Neuronal stem cell (in vitro differentiated cells): Measurements from ENCODE around the gene GLIS2.
A peak's percentile ranks its signal among the peaks of the same experiment; 100 is the strongest.

Experiments used
- DNase-seq: peaks from one replicate; pipeline ENCODE4 v3.0.0-alpha.2; 2013; ENCODE audit warnings: low spot score
- H2AFZ ChIP-seq: one replicate; pipeline ENCODE4 v1.6.1; 2013; ENCODE audit warnings: mild to moderate bottlenecking, low read length, inconsistent platforms
- H2AK5ac ChIP-seq: 2 replicates; pipeline ENCODE4 v1.6.1; 2013; ENCODE audit warnings: low read depth, mild to moderate bottlenecking, inconsistent platforms, low read length, moderate library complexity, mixed read lengths
- H2BK120ac ChIP-seq: 2 replicates; pipeline ENCODE4 v1.6.1; 2013; ENCODE audit warnings: low read depth, mild to moderate bottlenecking, inconsistent platforms, low read length, moderate library complexity, mixed read lengths
- H2BK12ac ChIP-seq: one replicate; pipeline ENCODE4 v1.6.1; 2013; ENCODE audit warnings: low read length, inconsistent platforms
- H2BK15ac ChIP-seq: 2 replicates; pipeline ENCODE4 v1.6.1; 2013; ENCODE audit warnings: mild to moderate bottlenecking, low read length, inconsistent platforms, mixed read lengths
- H2BK5ac ChIP-seq: one replicate; pipeline ENCODE4 v1.6.1; 2013; ENCODE audit warnings: inconsistent platforms, mild to moderate bottlenecking, low read length, moderate library complexity
- H3K14ac ChIP-seq: one replicate; pipeline ENCODE4 v1.6.1; 2013; ENCODE audit warnings: low read length, inconsistent platforms
- H3K18ac ChIP-seq: 2 replicates; pipeline ENCODE4 v1.6.1; 2013; ENCODE audit warnings: low read length, inconsistent platforms
- H3K23ac ChIP-seq: 2 replicates; pipeline ENCODE4 v1.6.1; 2013; ENCODE audit warnings: low read depth, mild to moderate bottlenecking, mixed read lengths, low read length, inconsistent platforms; ENCODE audit not compliant: poor library complexity
- H3K27ac ChIP-seq: replicated peaks from 3 replicates; pipeline ENCODE4 v1.5.1; 2013; ENCODE audit warnings: low read length, inconsistent platforms
- H3K27me3 ChIP-seq, 3 experiments: 2 replicates each; pipeline ENCODE4 v1.6.1; 2013; ENCODE audit warnings: low read length in 3 of 3, mild to moderate bottlenecking in 2 of 3, inconsistent platforms in 1 of 3, low read depth in 1 of 3, mixed read lengths in 1 of 3, moderate library complexity in 1 of 3; ENCODE audit not compliant: control insufficient read depth in 3 of 3, insufficient read depth in 3 of 3
- H3K36me3 ChIP-seq, 2 donors: replicated peaks in 1 of 2; 2 replicates each; pipeline ENCODE4 v1.6.1; 2013; ENCODE audit warnings: low read length in 2 of 2; ENCODE audit not compliant: control insufficient read depth in 2 of 2, insufficient read depth in 2 of 2
- H3K4ac ChIP-seq: 2 replicates; pipeline ENCODE4 v1.6.1; 2013; ENCODE audit warnings: inconsistent platforms, mild to moderate bottlenecking, low read length, moderate library complexity
- H3K4me1 ChIP-seq, 2 donors: 1 replicate in 1 of 2; 2 replicates in 1 of 2; pipeline ENCODE4 v1.6.1; 2013; ENCODE audit warnings: low read length in 2 of 2, low read depth in 1 of 2; ENCODE audit not compliant: control insufficient read depth in 2 of 2, insufficient read depth in 1 of 2
- H3K4me2 ChIP-seq: one replicate; pipeline ENCODE4 v1.6.1; 2013; ENCODE audit warnings: mild to moderate bottlenecking, low read length, inconsistent platforms; ENCODE audit not compliant: insufficient read depth, poor library complexity, severe bottlenecking
- H3K4me3 ChIP-seq, 2 donors: 2 replicates each; pipeline ENCODE4 v1.5.1; 2013; ENCODE audit warnings: low read length in 2 of 2, mild to moderate bottlenecking in 2 of 2, inconsistent platforms in 1 of 2, moderate library complexity in 1 of 2
- H3K79me1 ChIP-seq: one replicate; pipeline ENCODE4 v1.6.1; 2013; ENCODE audit warnings: low read depth, mild to moderate bottlenecking, inconsistent platforms, low read length, moderate library complexity
- H3K9ac ChIP-seq: one replicate; pipeline ENCODE4 v1.6.1; 2013; ENCODE audit warnings: mild to moderate bottlenecking, low read depth, low read length, inconsistent platforms; ENCODE audit not compliant: poor library complexity
- H3K9me3 ChIP-seq, 2 donors: replicated peaks in 1 of 2; 2 replicates each; pipeline versions ENCODE3 to v1.6.1; 2013; ENCODE audit warnings: low read length in 2 of 2, mild to moderate bottlenecking in 2 of 2, inconsistent platforms in 1 of 2, low read depth in 1 of 2, mixed read lengths in 1 of 2, moderate library complexity in 1 of 2; ENCODE audit not compliant: control insufficient read depth in 2 of 2, insufficient read depth in 1 of 2
- H4K8ac ChIP-seq: one replicate; pipeline ENCODE4 v1.6.1; 2013; ENCODE audit warnings: low read depth, mild to moderate bottlenecking, inconsistent platforms, low read length, moderate library complexity
- H4K91ac ChIP-seq: one replicate; pipeline ENCODE4 v1.6.1; 2013; ENCODE audit warnings: low read length, low read depth, mild to moderate bottlenecking, inconsistent platforms; ENCODE audit not compliant: poor library complexity
- WGBS, 2 donors: extraction: QIAGEN DNeasy Blood & Tissue Kit; methylation state at CpG; one replicate each; pipeline ENCODE4 v1.1.7; 2013; ENCODE audit warnings: missing lambda C conversion rate in 2 of 2, mixed read lengths in 1 of 2; ENCODE audit not compliant: insufficient read length in 2 of 2, insufficient replicate concordance in 1 of 2; ENCODE audit errors: extremely low coverage in 2 of 2; 5-methylcytosine and 5-hydroxymethylcytosine counted together

The GLIS2 gene

DNA sequence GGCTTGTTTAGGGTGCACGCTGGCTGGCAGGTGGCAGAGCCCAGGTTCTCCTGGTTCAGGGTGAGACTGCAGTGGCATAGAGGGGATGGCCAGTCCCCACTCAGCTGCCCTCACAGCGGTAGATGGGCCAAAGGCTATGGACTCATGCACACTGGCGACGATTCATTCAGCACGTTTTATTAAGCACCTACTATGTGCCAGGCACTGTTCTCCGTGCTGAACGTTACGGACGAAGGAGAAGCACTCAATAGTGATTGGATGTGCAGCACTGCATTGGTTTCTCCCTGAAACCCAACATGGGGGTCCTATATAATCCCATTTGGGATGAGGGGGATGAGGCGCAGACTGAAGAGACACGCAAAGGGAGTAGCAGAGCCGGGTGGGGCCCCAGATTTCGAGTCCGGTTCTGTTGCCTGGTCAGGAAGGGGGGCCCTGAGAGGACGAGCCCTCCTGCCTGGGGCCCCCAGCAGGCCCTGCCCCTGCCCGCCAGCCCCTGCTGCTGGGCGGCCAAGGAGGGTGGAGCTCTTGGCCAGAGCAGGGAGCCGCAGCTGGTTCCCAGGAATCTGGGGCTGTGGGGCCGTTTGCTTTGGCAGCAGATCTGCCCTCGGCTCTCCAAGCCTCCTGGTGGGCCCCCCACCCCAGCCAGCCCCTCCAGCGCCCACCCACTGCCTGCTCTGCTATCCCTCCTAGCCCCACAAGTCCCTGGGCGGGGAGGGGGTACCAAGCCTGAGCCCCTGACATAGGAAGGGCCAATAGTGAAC lies 8.8 kb downstream of the GLIS2 start:
- no peak overlapping the region for H3K4me2 ChIP-seq

DNA sequence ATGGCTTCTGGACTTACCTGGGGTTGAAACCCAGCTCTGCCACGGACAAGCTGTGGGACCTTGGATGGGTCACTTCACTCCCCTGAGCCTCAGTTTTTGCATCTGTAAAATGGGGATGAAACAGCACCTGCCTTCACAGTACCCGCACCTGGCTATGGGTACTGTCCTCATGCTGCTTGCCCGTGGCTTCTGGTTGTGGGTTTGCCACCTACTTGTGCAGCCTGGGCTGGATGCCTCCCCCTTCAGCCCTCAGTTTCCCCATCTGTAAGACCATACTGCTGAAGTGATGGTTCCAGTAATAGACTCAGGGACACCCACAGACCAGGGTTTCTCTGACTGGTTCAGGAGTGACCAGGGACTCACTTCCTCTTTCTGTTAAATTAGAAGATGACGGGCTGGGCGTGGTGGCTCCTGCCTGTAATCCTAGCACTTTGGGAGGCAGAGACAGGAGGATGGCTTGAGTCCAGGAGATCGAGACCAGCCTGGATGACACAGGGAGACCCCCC lies 9.4 kb downstream of the GLIS2 start:
- Histone ChIP-seq H3K14ac (peak overlapping the region; percentile 31), H2BK5ac (peak overlapping the region; percentile 62), H3K4me3 (no peak overlapping the region), H3K23ac (no peak overlapping the region), H3K18ac (no peak overlapping the region), H2BK15ac (no peak overlapping the region), H2AK5ac (peak overlapping the region; percentile 81), H3K79me1 (peaks cover 33% of the 10 kb centered on the region), H3K4me1 (peaks cover 14 to 36% of the 10 kb centered on the region in 2 donors), H2BK120ac (no peak overlapping the region), H4K91ac (no peak overlapping the region), H3K4me2 (no peak overlapping the region), H3K27ac (no peak overlapping the region), H3K9me3 (no peaks in the 10 kb centered on the region), H2BK12ac (no peak overlapping the region), H2AFZ (no peak overlapping the region), H3K36me3 (no peaks in the 10 kb centered on the region), H3K27me3 (no peaks in the 10 kb centered on the region), H4K8ac (no peak overlapping the region), H3K9ac (no peak overlapping the region), H3K4ac (no peak overlapping the region)
- no CpG with 5 or more reads among the region's 6 CpGs for WGBS, 2 donors
- DNase-seq = no peak

More for the DNA sequence above, 8.8 kb downstream of the GLIS2 start:
- Histone ChIP-seq H3K79me1 (peaks cover 36% of the 10 kb centered on the region), H2BK120ac (no peak overlapping the region), H3K4ac (no peak overlapping the region), H3K23ac (no peak overlapping the region), H3K9me3 (no peaks in the 10 kb centered on the region), H3K18ac (peak overlapping the region; percentile 33), H3K36me3 (no peaks in the 10 kb centered on the region), H4K91ac (no peak overlapping the region), H2BK5ac (peak overlapping the region; percentile 62), H3K9ac (peak overlapping the region; percentile 38), H2BK15ac (no peak overlapping the region), H3K27me3 (no peaks in the 10 kb centered on the region), H2BK12ac (no peak overlapping the region), H3K4me1 (peaks cover 15 to 37% of the 10 kb centered on the region in 2 donors), H3K14ac (no peak overlapping the region), H3K4me3 (no peak overlapping the region), H2AFZ (no peak overlapping the region), H3K27ac (no peak overlapping the region), H4K8ac (no peak overlapping the region), H2AK5ac (peak overlapping the region; percentile 15)
- WGBS, 2 donors = no CpG with 5 or more reads among the region's 22 CpGs
- DNase-seq = no peak

DNA sequence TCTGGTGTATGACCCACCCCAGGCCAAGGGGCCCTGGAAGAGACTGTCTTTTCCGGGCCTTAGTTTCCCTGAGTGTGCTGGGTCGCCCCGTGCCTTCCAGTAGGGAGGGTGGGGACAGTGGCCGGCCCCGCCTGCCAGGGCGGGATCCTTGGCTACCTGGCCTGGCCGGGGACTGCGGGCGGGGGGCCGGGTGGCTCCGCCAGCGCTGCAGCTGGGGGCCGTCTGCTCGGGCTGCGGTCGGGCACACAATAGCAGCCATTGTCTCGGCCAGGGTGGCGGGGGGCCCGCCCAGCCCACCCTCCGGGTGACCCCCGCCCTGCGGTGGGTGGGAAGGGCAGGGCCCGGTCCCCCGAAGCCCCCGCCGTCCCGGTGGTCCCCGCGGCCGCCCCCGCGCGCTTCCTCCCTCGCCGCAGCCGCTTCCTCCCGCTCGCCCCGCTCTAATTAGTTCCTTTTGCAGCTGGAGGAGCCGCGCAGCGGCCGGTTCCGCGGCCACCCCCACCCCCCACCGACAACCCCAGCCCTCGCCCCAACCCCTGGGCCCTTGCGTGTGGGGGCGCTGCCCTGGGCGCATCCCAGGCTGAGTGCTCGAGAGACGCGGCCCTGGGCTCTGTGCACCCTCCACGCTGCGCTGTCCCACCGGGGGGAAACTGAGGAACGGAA lies 11.6 kb downstream of the GLIS2 start:
- no CpG with 5 or more reads among the region's 57 CpGs for WGBS, 2 donors
- Histone ChIP-seq H3K18ac (peak overlapping the region; percentile 99), H3K27me3 (no peaks in the 10 kb centered on the region), H4K8ac (peak overlapping the region; percentile 92), H3K14ac (peak overlapping the region; percentile 99), H2BK12ac (peak overlapping the region; percentile 94), H2BK15ac (peak overlapping the region; percentile 89), H2AK5ac (peak overlapping the region; percentile 10), H2BK120ac (peak overlapping the region; percentile 96), H3K79me1 (peaks cover 28% of the 10 kb centered on the region), H2BK5ac (peak overlapping the region; percentile 53), H3K27ac (peak overlapping the region; percentile 49), H3K4me2 (peak overlapping the region; percentile 80), H3K4ac (no peak overlapping the region), H4K91ac (no peak overlapping the region), H3K4me3 (peak overlapping the region; percentile 52 to 79), H3K4me1 (peaks cover 13 to 31% of the 10 kb centered on the region in 2 donors), H3K9me3 (no peaks in the 10 kb centered on the region), H3K9ac (peak overlapping the region; percentile 88), H3K23ac (peak overlapping the region; percentile 55), H2AFZ (peak overlapping the region; percentile 78), H3K36me3 (peaks cover 2 to 8% of the 10 kb centered on the region in 2 donors)
- no peak for DNase-seq
